NOMO-1 (cell line): Measurements from ENCODE around the gene C15orf61.

Experiments used
- DNase-seq, 2 experiments: peaks; one replicate each; lab custom pipeline; 2025; ENCODE audit not compliant: unreplicated experiment in 2 of 2; lab: John Stamatoyannopoulos, UW

Gene C15orf61

DNA sequence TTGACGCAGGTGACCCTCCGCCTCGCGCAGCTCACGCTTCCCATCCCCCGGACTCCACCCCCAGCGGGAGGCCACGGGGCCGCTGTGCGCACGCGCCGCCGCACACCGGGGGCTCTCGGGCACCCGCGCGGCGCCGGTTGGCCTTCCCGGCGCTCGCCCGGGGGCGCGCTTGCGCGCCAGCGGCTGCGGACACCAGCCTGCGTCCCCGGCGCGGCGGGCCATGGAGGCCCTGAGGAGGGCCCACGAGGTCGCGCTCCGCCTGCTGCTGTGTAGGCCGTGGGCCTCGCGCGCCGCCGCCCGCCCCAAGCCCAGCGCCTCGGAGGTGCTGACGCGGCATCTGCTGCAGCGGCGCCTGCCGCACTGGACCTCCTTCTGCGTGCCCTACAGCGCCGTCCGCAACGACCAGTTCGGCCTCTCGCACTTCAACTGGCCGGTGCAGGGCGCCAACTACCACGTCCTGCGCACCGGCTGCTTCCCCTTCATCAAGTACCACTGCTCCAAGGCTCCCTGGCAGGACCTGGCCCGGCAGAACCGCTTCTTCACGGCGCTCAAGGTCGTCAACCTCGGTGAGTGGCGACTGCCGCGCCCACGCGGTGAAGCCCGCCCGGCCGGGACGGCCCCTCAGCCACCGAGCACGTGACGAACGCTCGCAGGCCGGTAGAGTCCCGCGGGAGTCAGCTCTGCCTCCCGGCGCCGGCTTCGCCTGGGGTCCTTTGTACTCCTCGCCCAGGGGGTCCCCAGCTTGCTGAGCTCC is at the start of gene C15orf61:
TSS of gene C15orf61 (plus strand) at position 103 of the 754 bp plus-strand sequence. CDS start at position 221, 118 bp downstream.
- DNase-seq = peak; percentile 69 to 85

DNA sequence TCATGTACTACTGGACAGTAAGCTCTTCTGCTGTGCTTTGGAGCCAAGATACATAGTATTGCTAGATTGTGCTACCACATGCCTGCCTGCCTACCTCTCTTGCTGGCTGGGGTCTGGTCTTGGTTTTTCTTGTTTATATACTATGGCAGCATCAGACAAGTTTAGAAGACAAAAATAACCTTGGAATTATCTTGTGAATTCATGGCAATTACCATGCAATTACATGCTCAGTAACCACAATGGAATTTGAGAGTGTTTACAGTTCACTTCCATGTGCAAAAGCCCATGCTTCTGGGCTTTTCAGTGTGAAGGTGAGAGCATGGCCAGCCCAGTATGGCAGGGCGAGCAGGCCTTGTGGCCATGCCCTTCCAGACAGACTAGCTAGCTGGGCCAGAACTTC is 48.0 kb upstream of the C15orf61 start:
- no peak for DNase-seq

DNA sequence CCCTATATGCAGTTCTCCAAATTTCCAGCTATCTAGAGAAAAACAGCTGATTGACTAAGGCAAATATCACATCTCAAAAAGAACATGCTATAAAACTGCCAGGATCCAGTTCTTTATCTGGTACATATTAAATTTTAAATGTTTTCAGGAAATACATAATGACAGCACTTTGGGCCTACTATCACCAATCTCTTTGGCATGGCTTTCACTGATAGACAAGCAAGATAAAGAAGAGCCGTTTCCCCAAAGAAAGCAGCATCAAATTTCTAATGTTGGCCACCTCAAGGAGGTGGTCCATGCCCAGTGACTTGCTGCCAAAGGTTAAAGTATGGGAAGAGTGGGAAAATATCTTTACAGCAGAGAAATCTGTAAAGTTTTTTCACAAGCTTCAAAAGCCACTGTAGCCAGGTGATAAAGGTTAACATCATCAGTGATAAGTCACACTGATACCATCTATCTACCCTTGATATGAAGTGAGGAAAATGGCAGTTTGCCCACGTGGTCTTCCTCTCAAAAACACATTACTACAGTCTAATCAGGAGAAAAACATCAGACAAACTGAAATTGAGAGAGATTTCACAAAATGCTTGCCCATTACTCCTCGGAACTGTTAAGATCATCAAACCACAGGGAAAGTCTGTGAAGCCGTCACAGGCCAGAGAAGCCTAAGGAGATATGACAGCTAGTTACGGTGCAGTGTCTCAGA is 46.4 kb upstream of the C15orf61 start:
- DNase-seq = no peak

DNA sequence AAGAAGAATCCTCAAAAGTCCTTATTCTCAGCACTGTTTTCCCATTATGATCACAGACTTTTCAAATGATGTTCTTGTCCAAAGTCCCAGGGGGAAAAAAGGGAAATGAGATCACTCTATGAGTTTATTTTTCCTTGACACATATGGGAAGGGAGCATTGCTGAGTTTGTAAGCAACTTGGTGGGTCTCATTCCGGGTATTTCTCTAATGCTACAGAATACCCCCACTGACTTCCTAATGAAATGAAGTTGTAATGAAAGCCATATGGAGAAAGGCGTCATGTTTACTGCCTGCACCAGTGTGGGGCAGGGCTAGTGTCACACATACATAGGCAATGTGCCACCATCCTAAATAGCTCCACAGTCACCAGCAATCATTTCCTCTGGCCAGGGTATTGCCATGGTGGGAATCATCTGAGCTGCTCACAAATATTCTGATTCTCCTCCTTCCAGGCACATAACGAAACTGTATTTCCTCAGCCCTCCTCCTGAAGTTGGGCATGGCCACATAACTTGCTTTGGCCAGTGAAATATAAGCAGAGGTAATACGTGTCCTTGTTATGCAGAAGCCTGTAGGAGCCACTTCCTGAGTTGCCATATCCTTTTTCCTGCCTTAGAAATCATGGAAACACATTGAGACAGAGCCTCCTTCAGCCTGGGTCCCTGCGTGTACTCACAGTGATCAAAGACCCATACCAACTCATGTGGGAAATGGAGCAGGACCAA is 41.0 kb upstream of the C15orf61 start:
- DNase-seq = no peak

DNA sequence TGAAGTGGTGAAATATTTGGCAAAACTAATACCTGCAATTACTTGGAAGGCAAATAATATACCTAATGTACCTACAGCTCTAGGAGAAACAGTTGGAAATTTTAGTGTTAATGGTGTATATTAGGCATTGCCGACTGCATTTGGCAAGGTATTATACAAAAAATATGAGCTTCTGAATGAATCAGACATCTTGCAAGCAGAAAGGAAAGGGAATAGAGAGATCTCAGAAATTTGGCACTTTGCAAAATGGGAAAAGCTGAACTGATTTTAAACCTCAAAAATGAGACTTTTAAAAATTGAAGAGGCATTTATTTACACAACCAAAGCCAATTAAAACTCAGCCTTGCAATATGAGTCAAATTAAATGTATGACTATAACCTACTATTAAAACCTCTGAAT is 40.2 kb upstream of the C15orf61 start:
- no peak for DNase-seq

DNA sequence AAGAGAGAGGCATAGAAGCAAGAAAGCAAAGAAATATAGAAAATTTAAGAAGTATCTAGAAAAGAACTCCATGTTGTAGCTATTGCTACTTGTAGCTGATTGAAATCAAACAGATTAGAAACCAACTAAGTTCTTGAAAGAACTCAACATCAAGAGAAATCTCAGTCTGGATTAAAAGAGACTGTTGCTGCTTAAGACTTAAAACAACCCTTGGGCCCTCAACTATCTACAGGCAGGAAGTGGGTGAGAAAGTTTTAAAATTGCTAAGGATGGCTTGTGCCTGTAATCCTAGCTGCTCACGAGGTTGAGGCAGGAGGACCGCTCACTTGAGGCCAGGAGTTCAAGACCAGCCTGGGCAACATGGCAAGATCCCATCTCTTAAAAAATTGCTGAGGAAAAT is 39.3 kb upstream of the C15orf61 start:
- DNase-seq = no peak

DNA sequence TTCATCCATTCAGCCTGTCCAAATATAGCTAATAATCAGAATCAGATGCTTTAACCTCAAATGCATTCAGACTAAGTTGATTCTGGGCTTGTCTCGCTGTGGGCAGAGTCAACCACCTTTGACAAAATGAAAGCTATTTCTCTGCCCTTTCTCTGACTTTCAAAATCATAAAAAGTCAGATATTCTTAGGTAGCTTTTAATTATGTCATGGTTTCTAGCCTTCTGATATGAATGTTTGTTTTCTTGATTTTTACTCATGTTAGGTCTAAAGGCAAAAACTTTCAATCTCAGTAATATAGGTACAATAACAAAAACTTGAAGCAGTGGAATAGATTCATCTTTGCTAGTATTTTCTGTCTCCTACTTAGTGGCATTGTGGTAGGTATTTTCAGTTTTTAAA is 25.3 kb upstream of the C15orf61 start:
- DNase-seq = no peak

DNA sequence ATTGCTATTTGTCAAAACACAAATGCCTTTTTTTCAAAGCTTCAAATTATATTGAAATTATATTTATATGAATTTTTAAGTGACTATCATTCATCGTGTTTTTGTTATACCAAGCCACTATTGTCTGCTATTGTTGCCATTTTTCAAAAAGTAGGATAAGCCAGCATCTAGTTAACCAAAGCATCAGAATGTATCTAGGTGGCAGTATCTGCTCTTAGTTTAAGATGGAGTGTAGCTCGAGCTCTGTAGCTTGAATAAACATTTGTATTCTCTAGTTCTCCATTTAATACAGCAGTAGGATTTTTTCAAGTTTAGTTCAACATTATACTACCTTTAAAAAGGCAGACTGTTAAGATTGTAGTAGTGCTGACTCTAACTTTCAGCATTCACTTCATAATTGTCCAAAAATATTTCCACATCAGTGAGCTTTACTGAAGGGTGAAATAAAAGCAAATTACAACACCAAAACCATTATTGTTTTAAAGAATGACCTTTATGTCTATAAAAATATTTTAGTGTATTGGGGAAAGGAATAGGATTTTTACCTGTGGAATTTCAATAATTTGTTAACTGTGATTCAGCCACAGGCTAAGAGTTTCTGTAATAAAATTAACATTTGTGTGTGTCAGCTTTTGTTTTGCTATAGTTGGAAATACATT is 19.6 kb upstream of the C15orf61 start:
- peak; percentile 42 to 66 for DNase-seq

DNA sequence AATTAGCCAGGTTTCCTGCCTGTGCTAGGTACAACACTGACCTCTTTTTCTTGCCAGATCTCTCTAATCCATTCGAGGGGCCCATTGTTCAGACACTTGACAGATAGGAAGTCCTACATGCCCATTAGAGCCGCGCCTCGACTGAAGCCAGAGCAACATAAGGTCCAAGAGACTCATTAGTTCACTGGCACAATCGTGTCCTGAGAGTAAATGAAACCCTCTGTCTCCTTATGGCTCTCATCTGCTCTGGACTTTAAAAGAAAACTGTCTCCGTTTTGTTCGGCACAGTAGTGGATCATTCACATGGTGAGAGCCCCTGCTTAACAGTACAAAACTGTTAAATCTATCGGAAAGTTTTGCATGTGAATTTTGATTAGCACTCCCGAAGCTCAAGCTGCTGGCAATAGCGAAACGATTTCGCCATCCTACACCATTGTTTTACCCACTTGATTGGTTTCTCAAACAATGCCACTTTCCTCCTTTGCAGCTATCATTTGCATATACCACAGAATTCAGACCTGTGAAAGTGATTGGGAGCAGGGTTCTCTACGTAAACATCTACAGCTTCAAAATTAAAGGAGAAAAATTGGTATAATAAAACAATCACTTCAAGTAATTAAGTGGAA is 19.0 kb upstream of the C15orf61 start:
- peak in 1 of 2 experiments; percentile 39 for DNase-seq

DNA sequence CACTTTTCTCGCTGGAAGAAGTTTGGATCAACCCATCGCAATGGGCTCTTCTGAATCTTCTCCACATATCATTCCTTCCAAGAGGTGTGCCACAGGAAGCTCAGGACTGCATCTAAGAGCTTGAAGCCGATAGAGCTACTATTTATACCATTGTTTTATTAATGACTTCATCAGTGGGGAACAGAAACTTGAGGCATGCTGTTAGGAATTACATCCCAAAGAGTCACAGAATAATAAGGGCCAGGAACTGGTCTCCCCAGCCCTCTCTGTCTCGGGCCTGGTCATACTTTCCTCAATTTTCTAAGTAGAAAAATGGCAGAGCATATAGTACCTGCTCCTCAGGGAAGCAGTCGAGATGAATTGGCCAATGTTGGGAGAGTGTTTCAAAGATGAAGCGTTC is 16.9 kb upstream of the C15orf61 start:
- no peak for DNase-seq

DNA sequence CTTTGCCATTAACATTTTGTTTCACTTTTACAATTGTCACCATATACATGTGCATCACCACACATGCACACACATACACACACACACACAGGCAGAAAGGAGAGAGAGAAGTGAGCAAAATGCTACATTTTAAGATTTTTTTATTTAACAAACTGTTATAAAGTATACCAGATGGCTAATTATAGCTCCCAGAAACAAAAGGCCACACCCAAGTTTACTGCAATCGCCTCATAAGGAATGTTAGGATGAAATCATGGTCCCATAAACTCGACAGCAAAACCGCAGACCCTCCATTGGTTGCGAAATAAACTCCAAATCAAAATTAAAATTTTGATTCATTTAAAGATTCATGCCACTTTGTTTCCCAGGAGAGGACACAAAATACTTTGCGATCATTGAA is 16.1 kb upstream of the C15orf61 start:
- no peak for DNase-seq

DNA sequence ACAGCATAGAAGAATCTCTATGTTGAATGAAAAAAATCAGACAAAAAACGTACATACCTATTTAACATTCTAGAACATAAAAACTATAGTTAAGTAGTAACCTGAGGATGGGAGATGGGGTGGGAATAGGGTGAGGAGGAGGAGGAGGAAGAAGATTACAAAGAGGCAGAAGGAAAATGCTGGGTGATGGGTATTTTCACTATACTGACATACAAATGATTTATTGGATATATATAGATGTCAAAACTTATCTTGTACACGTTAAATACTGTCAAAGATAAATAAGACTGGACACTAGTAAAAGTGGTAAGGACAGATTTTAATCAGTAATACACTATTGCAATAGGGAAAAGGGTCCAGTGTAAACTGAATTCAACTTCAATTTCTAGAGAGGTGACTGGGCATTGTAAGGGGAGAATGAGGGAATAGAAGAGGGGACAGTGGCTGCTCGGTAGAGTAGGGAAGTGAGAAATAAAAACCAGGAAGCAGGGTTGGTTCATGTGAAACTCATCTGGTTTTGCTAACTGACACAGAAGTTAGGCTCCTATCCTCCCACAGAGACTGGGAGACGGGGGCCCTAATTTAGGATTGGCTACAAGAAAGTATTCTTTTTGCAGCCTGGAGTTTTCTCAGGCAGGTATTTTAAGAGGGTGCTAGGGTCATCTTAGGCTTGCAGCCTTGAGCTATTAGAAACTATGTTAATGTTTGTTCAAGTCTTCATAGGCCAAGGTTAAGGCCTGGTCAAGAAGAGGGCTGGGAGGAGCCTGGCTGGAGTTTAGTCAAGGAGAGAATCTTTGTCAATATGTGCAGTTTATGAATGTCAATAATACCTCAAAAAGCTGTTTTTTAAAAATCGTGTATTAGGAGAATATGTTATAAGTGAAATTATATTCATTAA is 15.0 kb upstream of the C15orf61 start:
- peak; percentile 47 to 80 for DNase-seq

DNA sequence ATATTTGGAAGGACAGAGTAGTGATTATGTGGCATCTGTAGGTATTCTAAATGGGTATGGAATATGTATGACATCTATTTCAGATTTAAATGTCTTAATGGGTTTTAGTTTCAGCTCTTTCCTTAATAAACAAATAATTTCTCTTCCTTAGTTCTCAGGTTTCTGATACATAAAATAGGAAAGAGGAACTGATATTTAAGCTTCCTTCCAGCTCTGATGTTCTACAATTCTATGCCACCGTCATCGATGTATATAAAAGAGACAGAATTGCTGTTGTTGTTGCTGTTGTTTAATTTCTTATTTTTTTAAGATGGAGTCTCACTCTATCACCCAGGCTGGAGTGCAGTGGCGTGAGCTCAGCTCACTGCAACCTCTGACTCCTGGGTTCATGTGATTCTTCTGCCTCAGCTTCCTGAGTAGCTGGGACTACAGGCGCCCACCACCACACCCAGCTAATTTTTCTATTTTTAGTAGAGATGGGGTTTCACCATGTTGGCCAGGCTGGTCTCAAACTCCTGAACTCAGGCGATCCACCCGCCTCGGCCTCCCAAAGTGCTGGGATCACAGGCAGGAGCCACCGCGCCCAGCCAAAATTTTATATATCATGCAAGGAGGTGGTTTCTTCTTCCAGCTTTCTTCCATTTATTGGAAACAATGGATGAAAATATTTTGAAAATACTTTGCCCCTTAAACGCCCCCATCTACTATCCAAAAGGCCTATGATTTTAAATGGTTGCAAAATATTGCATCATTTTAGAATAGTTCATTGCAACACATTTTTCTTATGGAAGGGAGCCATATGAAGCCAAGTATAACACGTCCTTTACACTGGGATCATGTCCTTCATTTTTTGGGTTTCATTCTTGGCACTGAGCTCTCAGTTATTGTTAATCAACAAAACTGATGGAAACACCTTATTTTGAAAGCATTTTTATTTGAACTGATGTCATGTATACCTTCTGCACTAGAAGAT is 13.9 kb upstream of the C15orf61 start:
- DNase-seq = peak in 1 of 2 experiments; percentile 61

DNA sequence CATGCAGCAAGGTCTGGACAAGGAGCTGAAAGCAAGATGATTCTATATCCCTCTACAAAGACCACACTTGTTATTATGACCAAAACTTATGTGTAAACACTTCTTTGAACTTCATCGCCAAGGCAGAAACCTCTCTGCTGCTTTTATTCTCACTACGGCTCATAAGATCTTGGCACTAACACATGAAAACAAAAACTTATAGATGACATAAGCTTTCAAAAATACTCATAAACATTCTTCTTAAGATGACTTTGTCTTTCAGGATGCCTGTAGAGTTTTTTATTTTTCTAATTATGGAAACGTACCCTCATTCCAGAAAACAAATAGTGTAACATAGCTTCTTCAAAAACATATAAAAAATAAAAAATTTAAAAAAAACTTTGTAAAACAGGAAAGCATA is 12.5 kb upstream of the C15orf61 start:
- DNase-seq = no peak

DNA sequence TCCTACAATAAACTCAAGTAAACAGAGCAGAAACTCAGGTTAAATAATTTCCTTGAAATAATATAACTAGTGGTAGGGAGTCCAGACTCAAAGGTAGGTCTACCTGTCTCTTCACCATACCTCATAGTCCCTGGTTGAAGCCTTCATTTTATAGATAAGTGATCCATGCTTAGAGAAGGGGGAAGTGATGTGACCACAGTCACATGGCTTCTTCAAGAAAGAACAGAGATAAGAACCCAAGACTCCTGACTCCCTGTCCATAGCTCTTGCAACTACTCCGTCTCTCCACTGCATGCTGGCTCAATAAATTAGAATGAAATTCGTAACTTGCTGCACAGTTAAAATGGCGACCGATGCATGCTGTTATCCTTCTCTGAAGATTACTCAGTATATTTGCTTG is 11.0 kb upstream of the C15orf61 start:
- DNase-seq = no peak

DNA sequence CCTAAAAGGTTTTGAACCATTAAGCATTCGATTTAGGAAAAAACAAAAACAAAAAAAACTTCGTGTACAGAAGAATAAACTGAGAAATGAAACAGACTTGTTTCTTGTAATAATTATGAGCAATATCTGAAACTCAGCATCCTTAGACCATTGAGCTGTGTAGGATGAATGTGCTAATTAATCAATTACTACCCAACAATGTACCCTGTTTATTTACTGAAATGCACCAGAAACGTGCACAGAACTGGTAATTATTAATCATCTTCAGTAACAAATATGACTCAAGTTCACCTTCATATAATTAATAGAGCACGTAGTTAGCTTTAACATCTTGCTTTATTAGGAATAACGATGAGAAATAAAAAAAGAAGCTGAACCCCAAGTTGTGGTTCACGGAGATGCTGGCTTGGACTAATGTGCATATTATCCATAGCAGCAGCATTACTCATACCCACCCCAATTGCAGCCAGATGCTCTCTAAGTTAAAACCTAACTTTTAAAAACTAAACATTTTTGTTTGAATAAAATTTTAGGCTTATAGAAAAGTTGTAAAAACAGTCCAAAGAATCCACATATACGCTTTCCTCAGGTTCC is 10.2 kb upstream of the C15orf61 start:
- DNase-seq = no peak

DNA sequence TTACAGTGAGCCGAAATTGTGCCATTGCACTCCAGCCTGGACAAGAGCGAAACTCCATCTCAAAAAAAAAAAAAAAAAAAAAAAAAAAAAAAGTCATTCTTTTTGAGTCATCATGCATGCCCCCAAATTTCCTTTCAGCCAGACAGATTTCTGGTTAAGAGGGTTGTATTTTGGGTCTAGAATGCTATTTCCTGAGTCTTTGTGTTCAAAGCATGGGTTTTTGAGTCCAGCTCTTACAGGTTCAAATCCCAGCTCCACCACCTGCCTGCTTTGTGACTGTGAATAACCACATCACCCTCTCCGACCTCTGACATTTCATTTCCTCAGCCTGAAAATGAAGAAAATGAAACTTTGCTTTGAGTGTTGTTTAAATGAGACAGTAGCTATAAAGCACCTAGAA is 9.3 kb upstream of the C15orf61 start:
- DNase-seq = no peak

DNA sequence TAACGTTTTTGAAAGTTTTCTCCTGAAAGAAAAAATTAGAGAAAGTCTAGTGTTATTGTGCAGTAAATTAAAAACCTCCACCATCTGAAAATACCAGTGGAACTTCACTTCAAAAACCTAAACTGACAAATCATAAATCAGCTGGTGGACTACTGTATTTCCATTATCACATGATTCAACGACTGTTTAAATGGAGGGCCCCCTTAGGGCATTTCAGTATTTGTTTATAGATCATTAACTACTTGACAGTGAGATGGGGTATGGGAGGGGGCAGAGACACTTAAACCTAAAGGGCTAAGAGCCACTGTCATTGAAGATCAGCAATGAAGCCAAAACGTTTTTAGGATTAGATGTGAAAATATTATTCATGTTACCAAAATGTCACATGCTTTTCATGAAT is 8.8 kb upstream of the C15orf61 start:
- no peak for DNase-seq
